Measurements from ENCODE around the gene NAV2. TPM values are rescaled to one million over a fixed set of nuclear protein-coding genes. Genes with fewer than 3 reads are reported as not detected.
A peak's percentile ranks its signal among the peaks of the same experiment; 100 is the strongest.

The NAV2 gene
- total RNA-seq, 1 experiment from 2014 or later, result 139 TPM

DNA sequence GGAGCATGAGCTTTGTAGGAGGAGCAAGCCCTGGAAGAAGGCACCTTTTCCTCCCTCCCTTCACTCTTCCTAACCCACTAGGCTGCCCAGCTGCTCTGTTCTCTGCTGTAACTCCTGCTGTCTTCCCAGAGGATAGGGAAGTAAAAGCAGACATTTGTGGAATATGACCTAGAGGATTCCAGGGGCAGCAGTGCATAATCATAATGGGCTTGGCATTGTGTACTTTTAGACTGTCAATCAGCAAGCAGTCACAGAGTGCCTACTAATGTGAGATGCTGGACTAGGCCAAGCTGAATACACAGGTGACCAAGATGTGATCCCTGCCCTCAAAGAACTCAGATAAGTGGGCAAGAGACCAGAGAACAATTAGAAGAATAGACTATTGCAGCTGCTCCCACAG, 133.0 kb downstream of the NAV2 start:
- H3K27ac Mint-ChIP-seq (ENCODE audit: low read depth, unreplicated experiment), result peak overlapping the region; percentile 46
- no peaks in the 10 kb centered on the region for H3K9me3 Mint-ChIP-seq (ENCODE audit: unreplicated experiment)
- no TSS peak for BruUV-seq (replicated peaks)
- POLR2A ChIA-PET, result no interaction called here
- intact Hi-C loops (cut with micrococcal nuclease), result no loop called here
- H3K4me1 Mint-ChIP-seq (ENCODE audit: insufficient read depth, unreplicated experiment), result no peaks in the 10 kb centered on the region
- no peaks in the 10 kb centered on the region for H3K27me3 Mint-ChIP-seq (ENCODE audit: insufficient read depth, unreplicated experiment)
- DNase-seq (ENCODE audit: unreplicated experiment), result no peak
- TF ChIP-seq, protein P1, sequence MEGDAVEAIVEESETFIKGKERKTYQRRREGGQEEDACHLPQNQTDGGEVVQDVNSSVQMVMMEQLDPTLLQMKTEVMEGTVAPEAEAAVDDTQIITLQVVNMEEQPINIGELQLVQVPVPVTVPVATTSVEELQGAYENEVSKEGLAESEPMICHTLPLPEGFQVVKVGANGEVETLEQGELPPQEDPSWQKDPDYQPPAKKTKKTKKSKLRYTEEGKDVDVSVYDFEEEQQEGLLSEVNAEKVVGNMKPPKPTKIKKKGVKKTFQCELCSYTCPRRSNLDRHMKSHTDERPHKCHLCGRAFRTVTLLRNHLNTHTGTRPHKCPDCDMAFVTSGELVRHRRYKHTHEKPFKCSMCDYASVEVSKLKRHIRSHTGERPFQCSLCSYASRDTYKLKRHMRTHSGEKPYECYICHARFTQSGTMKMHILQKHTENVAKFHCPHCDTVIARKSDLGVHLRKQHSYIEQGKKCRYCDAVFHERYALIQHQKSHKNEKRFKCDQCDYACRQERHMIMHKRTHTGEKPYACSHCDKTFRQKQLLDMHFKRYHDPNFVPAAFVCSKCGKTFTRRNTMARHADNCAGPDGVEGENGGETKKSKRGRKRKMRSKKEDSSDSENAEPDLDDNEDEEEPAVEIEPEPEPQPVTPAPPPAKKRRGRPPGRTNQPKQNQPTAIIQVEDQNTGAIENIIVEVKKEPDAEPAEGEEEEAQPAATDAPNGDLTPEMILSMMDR (IDR thresholded peaks at IDR 0.05; ENCODE audit: unreplicated experiment), result no peak
- CTCF ChIA-PET, result interaction anchor here (0.5 to 1.0 kb wide), 3 partner anchors 17 to 305 kb away, joined by 3 read pairs; no protein-coding TSS in a partner anchor
- peaks cover 10% of the 10 kb centered on the region for H3K36me3 Mint-ChIP-seq (ENCODE audit: insufficient read depth, unreplicated experiment)
- H3K4me3 Mint-ChIP-seq (ENCODE audit: unreplicated experiment), result no peak overlapping the region

DNA sequence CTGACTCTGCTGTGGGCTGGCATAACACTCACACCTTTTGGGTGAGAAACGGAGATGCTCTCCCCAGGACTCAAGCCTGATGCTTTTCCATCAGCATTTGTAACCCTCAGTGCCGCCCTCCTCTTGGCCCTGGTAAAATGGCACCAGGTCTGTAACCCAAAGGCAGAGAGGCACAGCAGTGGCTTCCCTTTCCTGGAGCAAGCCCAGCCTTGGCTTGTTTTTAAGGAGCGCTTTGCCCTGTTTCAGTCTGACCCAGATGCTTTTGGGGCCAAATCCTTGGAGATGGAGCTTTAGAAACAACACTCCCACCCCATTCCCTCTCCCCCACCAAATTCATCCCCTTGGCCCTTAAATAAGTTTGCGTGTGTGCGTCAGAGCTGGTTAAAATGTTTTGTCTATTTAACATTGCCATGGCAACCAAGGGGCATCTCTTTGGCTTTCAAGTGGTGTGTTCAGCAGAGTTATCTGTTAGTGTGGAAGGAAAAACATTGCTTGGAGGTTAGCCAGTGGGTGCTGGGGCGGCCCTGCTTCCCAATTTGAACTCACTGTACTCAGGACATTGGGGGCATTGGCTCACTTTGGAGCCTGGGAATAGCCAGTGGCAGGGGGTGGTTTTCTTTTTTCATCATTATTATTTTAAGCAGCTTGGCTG, 134.1 kb downstream of the NAV2 start:
- ChIA-PET CTCF (interaction anchor here (1.0 to 1.2 kb wide), 2 partner anchors 105 to 288 kb away, joined by 3 to 5 read pairs; no protein-coding TSS in a partner anchor), POLR2A (no interaction called here)
- DNase-seq (ENCODE audit: unreplicated experiment), result no peak
- Mint-ChIP-seq H3K27me3 (ENCODE audit: insufficient read depth, unreplicated experiment) (no peaks in the 10 kb centered on the region), H3K36me3 (ENCODE audit: insufficient read depth, unreplicated experiment) (peaks cover 10% of the 10 kb centered on the region), H3K4me1 (ENCODE audit: insufficient read depth, unreplicated experiment) (no peaks in the 10 kb centered on the region), H3K27ac (ENCODE audit: low read depth, unreplicated experiment) (no peak overlapping the region), H3K9me3 (ENCODE audit: unreplicated experiment) (no peaks in the 10 kb centered on the region), H3K4me3 (ENCODE audit: unreplicated experiment) (no peak overlapping the region)
- BruUV-seq (replicated peaks), result no TSS peak
- TF ChIP-seq, protein P1 (IDR thresholded peaks at IDR 0.05; ENCODE audit: unreplicated experiment), result no peak
- intact Hi-C loops (cut with micrococcal nuclease), result no loop called here

DNA sequence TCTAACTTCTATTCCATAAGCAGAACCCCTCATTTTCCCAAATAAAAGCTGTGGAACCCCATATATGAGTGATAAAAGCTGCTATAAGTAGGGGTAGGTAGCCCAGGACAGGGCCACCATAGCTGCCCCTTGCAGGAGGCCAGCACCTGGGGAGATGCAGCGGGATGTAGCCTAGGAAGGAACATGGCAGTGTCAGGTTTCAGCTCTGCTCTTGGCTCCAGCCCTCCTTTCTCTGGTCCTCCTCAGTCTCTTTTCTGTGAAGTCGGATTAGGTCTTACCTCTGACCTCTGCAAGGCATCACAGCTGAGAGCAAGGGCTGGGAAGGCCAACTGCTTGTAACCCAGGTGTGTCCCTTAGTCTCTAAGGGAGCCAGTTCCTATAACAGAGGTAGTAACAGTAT, 135.6 kb downstream of the NAV2 start:
- Mint-ChIP-seq H3K27me3 (ENCODE audit: insufficient read depth, unreplicated experiment) (no peaks in the 10 kb centered on the region), H3K4me3 (ENCODE audit: unreplicated experiment) (no peak overlapping the region), H3K27ac (ENCODE audit: low read depth, unreplicated experiment) (no peak overlapping the region), H3K4me1 (ENCODE audit: insufficient read depth, unreplicated experiment) (no peaks in the 10 kb centered on the region), H3K36me3 (ENCODE audit: insufficient read depth, unreplicated experiment) (peaks cover 10% of the 10 kb centered on the region), H3K9me3 (ENCODE audit: unreplicated experiment) (no peaks in the 10 kb centered on the region)
- ChIA-PET CTCF (interaction anchor here (0.6 to 1.2 kb wide), 2 partner anchors 106 to 602 kb away, joined by 3 to 5 read pairs; no protein-coding TSS in a partner anchor), POLR2A (no interaction called here)
- intact Hi-C loops (cut with micrococcal nuclease), result no loop called here
- TF ChIP-seq, protein P1 (IDR thresholded peaks at IDR 0.05; ENCODE audit: unreplicated experiment), result no peak
- no TSS peak for BruUV-seq (replicated peaks)
- DNase-seq (ENCODE audit: unreplicated experiment), result no peak

DNA sequence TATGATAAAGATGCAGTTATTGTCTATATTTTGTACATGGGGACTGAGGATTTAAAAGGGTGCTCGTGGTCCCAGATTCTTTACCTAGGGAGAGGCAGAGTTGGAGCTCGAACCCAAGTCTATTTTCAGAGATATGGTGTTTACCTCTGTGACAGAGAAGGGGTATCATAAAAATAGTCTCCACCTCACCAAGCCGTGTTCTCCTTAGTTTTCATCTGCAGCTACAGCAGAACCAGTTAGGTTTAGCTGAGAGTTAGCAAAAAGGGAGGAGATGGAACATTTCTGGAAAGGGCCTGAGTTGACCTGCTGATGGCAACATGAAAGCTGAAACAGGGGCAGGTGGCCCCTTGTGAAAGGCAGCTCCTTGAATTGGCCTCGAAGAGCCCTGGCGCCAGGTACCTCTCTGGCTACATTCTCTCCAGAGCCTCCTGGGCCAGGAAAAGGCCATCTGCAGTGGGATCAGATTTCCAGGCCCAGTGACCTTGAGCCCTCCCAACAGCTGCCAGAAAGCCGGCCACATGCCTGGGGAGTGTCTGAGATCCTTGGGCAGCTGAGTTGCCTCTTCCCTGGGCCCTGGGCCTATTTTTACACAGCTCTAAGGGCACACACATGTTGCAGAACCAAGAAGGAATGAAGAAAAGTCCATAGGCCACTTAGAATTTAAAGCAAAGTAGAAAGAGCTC, 136.6 kb downstream of the NAV2 start:
- H3K27ac Mint-ChIP-seq (ENCODE audit: low read depth, unreplicated experiment), result no peak overlapping the region
- H3K27me3 Mint-ChIP-seq (ENCODE audit: insufficient read depth, unreplicated experiment), result no peaks in the 10 kb centered on the region
- intact Hi-C loops (cut with micrococcal nuclease), result no loop called here
- BruUV-seq (replicated peaks), result no TSS peak
- no peak overlapping the region for H3K4me3 Mint-ChIP-seq (ENCODE audit: unreplicated experiment)
- CTCF ChIA-PET, result interaction anchor here (0.6 kb wide), 1 partner anchor 603 kb away, joined by 3 read pairs; no protein-coding TSS in a partner anchor
- TF ChIP-seq, protein P1 (IDR thresholded peaks at IDR 0.05; ENCODE audit: unreplicated experiment), result no peak
- POLR2A ChIA-PET, result interaction anchor here (0.5 kb wide), 1 partner anchor 12 kb away, joined by 3 read pairs; no protein-coding TSS in a partner anchor
- H3K9me3 Mint-ChIP-seq (ENCODE audit: unreplicated experiment), result no peaks in the 10 kb centered on the region
- no peaks in the 10 kb centered on the region for H3K4me1 Mint-ChIP-seq (ENCODE audit: insufficient read depth, unreplicated experiment)
- peaks cover 10% of the 10 kb centered on the region for H3K36me3 Mint-ChIP-seq (ENCODE audit: insufficient read depth, unreplicated experiment)
- no peak for DNase-seq (ENCODE audit: unreplicated experiment)
